NCI-H345 treated with DMSO at 0.1 percent for 48 hours (cell line): ENCODE measurements around the gene SORT1.
"Not testable (repeated sequence)": the region's sequence is repeated elsewhere in the genome, so short reads cannot be mapped to it uniquely, and the experiment has no call there.

Experiments
- DNase-seq: peaks from one replicate; lab custom pipeline; 2025; ENCODE audit not compliant: unreplicated experiment; lab: John Stamatoyannopoulos, UW

The SORT1 gene

GRCh38 chr1:109397581-109398342 is at the start of gene SORT1:
Gene SORT1 (minus strand): TSS chr1:109397918. CDS start chr1:109397892, 26 bp downstream.
- DNase-seq = peak; percentile 92

- DNase-seq = not testable (repeated sequence)
Observed at GRCh38 chr1:109445949-109446695, 48.4 kb upstream of the SORT1 start.

- DNase-seq = no peak
Observed at GRCh38 chr1:109444346-109444745, 46.6 kb upstream of the SORT1 start.

- DNase-seq = no peak
Observed at GRCh38 chr1:109443476-109443875, 45.8 kb upstream of the SORT1 start.

GRCh38 chr1:109441069-109441468 is 43.4 kb upstream of the SORT1 start:
- DNase-seq = no peak

GRCh38 chr1:109438798-109439297 is 41.1 kb upstream of the SORT1 start:
- DNase-seq = no peak

- DNase-seq = no peak
Observed at GRCh38 chr1:109434484-109434883, 36.8 kb upstream of the SORT1 start.

GRCh38 chr1:109433322-109433721 is 35.6 kb upstream of the SORT1 start:
- no peak for DNase-seq

- no peak for DNase-seq
Observed at GRCh38 chr1:109432336-109432735, 34.6 kb upstream of the SORT1 start.

GRCh38 chr1:109427171-109427467 is 29.4 kb upstream of the SORT1 start:
- no peak for DNase-seq

- DNase-seq = peak; percentile 95
Observed at GRCh38 chr1:109426281-109427170, 28.8 kb upstream of the SORT1 start, which contains the start of gene PSMA5. Gene PSMA5 (minus strand): TSS chr1:109426448. CDS start chr1:109426330, 118 bp downstream.

GRCh38 chr1:109425391-109426280 is 27.9 kb upstream of the SORT1 start:
- no peak for DNase-seq

GRCh38 chr1:109423498-109423897 is 25.8 kb upstream of the SORT1 start:
- DNase-seq = no peak

- DNase-seq = no peak
Observed at GRCh38 chr1:109412551-109412950, 14.8 kb upstream of the SORT1 start.

- no peak for DNase-seq
Observed at GRCh38 chr1:109404838-109405237, 7.1 kb upstream of the SORT1 start.

GRCh38 chr1:109402025-109402424 is 4.3 kb upstream of the SORT1 start:
- DNase-seq = no peak

GRCh38 chr1:109400035-109400655 is 2.4 kb upstream of the SORT1 start:
- no peak for DNase-seq

GRCh38 chr1:109399326-109399957 is 1.7 kb upstream of the SORT1 start:
- peak; percentile 70 for DNase-seq
